Fibroblast of villous mesenchyme (primary cell): ENCODE results near the gene SWAP70. TPM values are rescaled to one million over a fixed set of nuclear protein-coding genes. Genes with fewer than 3 reads are reported as not detected.
A peak's percentile ranks its signal among the peaks of the same experiment; 100 is the strongest.

ENCODE experiments used
- DNase-seq: peaks from one replicate; pipeline ENCODE4 v3.0.0-alpha.2; 2010; ENCODE audit warnings: low read depth
- H3K4me3 ChIP-seq: 2 replicates; pipeline ENCODE4 v1.5.1; 2011; ENCODE audit warnings: low read depth, mild to moderate bottlenecking, low read length
- total RNA-seq: library from RNA; depleted of rRNA; stranded (reverse); fragments of >200 nt; gene quantifications from 2 replicates; pipeline ENCODE4 v1.2.3, GENCODE V29; 2012
- TF ChIP-seq, protein P1 (sequence below): IDR thresholded peaks from 2 replicates; pipeline ENCODE4 v1.5.1; 2012; ENCODE audit warnings: low read depth, mild to moderate bottlenecking, low read length; ENCODE audit not compliant: insufficient read depth

Gene SWAP70
- total RNA-seq, 1 donor: 63.0 TPM

DNA sequence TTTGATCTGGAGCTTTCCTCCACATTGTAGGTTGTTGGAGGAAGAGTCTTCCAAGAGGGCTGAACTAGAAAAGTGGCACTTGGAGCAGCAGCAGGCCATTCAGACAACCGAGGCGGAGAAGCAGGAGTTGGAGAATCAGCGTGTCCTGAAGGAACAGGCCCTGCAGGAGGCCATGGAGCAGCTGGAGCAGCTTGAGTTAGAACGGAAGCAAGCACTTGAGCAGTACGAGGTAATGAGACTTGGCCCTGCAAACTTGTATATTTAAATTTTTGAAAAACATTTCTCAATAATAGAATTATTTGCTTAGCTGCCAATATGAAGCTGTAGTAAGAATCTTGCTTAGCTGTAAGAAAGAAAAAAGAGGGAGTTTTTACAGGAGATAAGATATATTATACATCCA is 84.0 kb downstream of the SWAP70 start:
- no peak overlapping the region for H3K4me3 ChIP-seq
- TF ChIP-seq, protein P1, sequence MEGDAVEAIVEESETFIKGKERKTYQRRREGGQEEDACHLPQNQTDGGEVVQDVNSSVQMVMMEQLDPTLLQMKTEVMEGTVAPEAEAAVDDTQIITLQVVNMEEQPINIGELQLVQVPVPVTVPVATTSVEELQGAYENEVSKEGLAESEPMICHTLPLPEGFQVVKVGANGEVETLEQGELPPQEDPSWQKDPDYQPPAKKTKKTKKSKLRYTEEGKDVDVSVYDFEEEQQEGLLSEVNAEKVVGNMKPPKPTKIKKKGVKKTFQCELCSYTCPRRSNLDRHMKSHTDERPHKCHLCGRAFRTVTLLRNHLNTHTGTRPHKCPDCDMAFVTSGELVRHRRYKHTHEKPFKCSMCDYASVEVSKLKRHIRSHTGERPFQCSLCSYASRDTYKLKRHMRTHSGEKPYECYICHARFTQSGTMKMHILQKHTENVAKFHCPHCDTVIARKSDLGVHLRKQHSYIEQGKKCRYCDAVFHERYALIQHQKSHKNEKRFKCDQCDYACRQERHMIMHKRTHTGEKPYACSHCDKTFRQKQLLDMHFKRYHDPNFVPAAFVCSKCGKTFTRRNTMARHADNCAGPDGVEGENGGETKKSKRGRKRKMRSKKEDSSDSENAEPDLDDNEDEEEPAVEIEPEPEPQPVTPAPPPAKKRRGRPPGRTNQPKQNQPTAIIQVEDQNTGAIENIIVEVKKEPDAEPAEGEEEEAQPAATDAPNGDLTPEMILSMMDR: no peak
- DNase-seq: no peak

DNA sequence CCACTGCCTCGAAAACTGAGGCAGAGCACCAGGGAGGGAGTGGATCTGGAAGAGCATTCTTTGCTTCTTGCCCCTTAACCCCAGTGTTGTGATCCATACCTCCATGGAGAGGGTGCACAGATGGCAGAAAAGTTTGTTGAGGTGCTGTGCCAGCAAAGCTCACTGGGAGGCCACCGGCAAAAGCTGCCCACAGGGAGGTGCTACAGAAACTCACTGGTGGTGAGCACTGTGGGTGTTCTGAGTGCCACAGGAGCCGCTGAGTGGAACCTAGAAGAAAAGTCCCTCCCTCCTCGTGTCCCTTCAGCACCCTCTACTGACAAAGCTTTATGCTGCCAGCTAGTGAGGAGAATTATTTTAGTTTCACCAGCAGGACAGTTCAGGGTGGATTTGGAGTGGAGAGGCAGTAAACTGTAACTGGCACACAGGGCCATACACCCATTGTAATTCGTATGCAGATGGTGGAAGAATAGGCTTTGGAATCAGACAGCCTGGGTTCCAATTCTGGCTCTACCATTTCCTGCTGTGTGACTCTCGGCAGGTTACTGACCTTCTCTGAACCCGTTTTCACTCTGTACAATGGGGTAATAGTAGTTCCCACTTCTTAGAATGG is 84.6 kb downstream of the SWAP70 start:
- TF ChIP-seq, protein P1: peak; percentile 75
- H3K4me3 ChIP-seq: no peak overlapping the region
- DNase-seq: peak; percentile 77

DNA sequence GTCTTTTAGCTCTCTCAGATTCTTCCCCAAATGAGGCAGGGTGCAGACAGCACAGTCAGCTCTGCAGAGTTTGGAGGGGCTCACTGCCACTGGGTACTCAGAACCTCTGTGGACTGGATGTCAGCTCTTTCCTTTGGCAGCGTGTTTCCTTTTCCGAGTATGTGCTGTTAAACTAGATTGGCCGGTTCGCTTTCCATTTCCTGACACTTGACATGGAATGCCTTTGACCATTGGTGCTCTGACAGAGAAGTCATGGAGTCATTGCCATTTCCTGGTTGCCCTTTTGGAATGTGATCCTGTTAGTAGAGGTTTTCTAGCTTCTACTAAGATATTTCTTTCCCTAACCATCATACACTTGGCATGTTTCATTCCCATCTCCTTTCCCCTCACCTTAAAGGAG is 86.7 kb downstream of the SWAP70 start:
- no peak for DNase-seq
- TF ChIP-seq, protein P1: no peak
- no peak overlapping the region for H3K4me3 ChIP-seq

DNA sequence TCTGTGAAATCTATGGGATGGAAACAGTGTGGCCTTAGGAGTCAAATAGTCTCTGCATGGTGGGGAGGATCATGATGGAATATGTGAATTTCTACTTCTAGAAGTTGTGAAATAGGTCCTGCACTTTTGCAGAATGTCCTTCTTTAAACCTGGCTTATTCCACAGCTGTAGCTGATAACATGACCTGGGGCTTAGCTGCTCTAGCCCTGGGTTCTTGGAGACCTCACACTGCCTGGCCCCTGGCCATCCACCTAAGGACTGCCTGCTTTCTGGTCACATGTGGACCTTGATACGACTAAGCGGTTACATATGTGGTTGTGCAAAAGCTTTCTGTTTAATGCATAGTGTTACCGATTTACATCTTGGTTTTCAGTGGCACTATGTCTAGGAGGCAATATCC is 88.2 kb downstream of the SWAP70 start:
- H3K4me3 ChIP-seq: no peak overlapping the region
- peak; percentile 97 for DNase-seq
- TF ChIP-seq, protein P1: no peak

DNA sequence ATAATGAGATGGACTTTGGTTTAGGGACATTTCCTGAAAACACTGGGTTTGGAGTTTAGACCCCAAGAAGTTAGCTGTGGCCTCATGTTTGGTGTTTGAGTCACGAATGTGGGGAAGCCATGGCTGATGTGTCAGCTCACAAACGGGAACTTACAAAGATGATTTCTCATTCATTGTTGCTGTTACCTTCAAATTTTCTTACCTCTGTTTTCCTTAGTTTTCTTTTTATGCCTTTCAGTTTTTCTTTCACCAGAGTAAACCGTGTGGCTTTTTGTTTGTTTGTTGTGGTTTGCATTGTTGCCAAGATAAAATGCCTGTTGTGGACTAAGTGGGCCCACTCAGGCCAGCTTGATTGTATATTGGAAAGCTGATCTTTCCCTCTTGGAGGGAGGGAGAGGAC is 89.1 kb downstream of the SWAP70 start:
- H3K4me3 ChIP-seq: no peak overlapping the region
- TF ChIP-seq, protein P1: no peak
- DNase-seq: peak; percentile 50

DNA sequence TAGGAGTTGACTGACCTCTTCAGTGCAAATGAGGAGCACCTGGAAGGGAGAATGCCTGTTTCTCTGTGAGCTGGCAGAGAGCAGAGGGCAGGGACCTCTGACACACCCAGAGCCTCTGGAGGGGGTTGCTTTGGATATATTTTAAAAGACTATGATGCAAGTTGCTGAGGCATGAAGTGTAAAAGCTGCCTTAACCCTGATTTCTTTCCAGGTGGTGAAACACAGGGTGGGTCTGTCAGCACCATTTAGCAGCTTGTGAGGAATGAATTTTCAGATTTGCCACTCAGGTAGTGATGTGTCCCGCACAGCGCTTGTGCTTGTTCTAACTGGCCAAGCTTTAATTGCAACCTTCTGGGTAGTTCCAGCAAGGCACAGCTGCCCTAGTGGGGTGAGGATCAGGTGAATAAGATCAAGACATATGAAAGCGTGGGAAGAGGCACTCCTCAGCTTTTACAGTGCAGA is 90.2 kb downstream of the SWAP70 start:
- peak; percentile 51 for DNase-seq

More for the DNA sequence above, 90.2 kb downstream of the SWAP70 start:
- TF ChIP-seq, protein P1: peak; percentile 1
- no peak overlapping the region for H3K4me3 ChIP-seq
